Forelimb muscle (tissue), 1 donor: ENCODE data around the gene TMEM144. TPM values are rescaled to one million over a fixed set of nuclear protein-coding genes. Genes with fewer than 3 reads are reported as not detected.
"Not testable (repeated sequence)": the region's sequence is repeated elsewhere in the genome, so short reads cannot be mapped to it uniquely, and the experiment has no call there.

Experiments used
- DNase-seq: peaks from one replicate; pipeline ENCODE4 v3.0.0-alpha.2; 2013; ENCODE audit warnings: low read depth
- polyA plus RNA-seq: library from polyadenylated mRNA; unstranded; fragments of 120-200 nt; gene quantifications from one replicate; pipeline ENCODE4 v1.2.1, GENCODE V29; 2013; ENCODE audit not compliant: insufficient read length

Gene TMEM144
- polyA plus RNA-seq, 1 donor, result 2.9 TPM

- DNase-seq, result no peak
Measured at GRCh38 chr4:158190718-158191117, 19.6 kb upstream of the TMEM144 start.

DNA sequence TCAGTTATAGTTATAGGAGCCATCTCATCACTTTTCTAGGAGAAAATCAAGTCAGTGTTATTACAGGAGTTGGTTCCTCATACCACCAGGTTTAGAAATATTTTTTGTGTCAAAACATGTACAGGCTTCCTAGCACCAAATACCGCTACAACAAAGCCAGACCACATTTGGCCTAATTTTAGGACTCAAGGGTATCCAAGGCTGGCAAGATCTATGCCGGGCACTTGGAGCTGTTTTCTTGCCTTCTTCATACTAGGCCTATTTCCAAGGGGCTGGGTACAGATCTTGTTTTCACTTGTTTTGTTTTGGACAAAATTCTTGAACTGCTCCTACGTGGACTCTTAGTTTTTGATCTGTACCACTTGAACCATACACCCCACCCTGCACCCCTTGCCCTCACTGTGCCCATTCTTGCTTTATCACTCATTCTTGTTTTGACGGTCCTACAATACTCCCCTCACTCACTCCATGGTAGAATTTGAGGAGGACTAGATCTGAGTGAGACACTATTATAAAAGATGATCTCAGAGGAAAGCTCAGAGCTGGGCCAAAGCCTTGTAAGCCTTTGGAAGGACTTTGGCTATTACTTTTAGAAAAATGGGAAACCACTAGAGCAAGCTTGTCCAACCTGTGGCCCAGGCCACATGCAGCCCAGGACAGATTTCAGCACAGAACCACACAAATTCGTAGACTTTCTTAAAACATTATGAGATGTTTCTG is 17.7 kb upstream of the TMEM144 start:
- DNase-seq, result no peak

DNA sequence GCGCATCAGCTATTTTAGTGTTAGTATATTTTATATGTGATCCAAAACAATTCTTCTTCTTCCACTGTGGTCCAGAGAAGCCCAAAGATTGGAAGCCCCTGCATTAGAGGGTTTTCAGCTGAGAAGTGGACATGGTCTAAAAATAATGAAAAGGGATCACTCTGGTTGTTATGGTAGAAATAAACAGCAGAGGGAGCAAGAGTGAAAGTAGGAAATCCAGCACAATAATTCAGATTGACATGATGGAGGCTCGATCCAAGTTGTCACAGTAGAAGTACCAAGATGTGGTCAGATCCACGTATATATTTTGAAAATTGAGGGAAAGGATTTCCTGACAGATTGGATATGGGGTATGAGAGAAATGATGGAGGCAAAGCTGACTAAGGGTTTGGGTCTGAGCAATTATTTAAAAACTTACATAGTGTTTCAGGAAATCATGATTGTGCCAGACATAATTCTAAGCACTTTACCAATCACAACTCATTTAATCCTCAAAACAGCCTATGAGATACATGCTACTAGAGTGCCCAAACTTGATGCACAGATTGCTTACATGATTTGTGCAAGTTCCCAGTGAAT is 17.0 kb upstream of the TMEM144 start:
- no peak for DNase-seq

DNA sequence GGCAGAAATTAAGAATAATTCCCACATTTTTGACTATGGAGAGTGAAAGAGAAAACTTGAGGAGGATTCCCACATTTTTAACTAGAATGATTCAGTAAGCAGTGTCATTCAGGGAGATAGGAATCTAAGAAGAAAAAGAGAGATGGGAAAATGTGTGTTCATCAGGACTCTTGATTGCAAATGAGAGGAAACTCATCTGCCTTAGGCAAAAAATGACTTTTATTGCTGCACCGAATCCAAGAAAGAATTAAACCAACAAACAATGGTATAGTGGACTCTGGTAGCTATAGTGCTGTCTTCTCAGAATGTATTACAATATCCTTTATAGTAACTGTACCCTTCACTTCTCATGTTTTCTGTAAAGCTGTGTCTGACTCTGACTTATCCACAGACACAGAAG is 15.0 kb upstream of the TMEM144 start:
- no peak for DNase-seq

DNA sequence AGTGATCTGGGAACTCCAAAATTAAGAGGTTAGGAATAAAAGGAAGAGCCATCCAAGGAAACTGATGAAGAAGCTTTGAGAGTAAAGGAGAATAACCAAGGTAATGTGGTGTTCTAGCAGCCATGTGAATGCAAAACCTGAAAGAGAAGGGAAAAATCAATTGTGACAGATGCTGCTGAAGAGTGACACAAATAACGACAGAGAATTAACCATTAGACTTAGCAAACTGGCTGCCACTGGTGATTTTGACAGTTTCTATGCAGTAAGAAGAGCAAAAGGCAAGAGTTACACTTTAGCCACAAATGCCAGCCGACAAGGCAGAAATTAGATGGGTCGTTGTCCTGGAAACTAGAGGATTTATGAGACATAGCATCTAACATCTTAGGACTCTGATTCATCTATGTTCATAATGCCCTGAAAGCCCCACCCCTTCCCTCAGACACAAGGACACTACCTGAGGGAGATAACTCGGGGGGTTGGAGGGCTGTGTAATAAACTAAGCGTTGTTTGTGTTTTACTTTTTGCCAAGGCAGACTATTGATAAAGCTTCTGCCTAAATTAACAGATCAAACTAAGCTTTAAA is 13.0 kb upstream of the TMEM144 start:
- DNase-seq, result no peak

DNA sequence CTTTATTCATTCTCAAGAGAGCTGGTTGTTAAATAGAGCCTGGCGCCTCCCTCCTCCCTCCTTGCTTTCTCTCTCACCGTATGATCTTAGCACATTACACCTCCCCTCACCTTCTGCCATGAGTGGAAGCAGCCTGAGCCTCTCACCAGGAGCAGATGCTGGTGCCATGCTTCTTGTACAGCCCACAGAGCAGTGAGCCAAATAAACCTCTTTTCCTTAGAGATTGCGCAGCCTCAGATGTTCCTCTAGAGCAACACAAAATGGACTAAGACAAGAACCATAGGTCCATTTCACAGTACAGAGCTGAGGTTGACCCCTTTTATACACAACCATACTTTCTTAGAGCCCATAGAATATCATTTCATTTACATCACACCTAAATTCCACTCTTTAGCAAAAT is 10.1 kb upstream of the TMEM144 start:
- DNase-seq, result no peak

DNA sequence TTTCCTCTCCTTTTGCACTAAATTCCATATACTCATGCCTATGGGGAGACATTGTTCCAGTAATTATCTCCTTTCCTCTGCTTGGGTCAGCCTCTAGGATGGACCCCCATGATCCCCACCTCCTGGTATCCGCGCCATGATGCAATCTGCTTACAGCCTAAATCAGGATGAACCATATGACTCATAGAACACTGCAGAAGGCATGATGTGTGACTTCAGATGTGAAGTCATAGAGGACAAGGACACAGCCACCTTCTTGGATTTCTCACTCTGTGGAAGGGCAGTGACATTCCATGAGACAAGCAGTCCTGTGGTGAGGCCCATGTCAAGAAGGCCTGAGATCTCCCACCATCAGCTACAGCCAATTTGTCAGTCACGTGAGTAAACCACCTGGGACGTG is 9.0 kb upstream of the TMEM144 start:
- no peak for DNase-seq

- no peak for DNase-seq
Measured at GRCh38 chr4:158201876-158202275, 8.4 kb upstream of the TMEM144 start.

- no peak for DNase-seq
Measured at GRCh38 chr4:158202481-158202880, 7.8 kb upstream of the TMEM144 start.

DNA sequence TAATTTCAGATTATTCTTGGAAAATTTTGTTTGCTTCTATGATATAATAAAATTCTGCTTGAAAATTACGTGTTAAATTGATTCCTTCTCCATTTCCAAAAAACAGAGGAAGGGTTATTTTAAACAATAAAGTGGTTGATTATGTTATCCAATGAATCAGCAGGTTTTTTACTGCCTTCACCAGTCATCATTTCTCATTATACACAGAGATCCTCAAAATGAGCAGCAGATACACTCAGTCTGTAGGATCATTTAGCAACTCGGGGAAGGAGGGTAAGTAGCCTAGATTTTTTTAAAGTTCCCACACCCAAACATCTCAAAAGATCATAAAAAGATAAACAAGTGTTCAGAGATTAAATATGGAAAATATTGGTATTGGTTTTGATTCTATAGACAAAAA is 6.8 kb upstream of the TMEM144 start:
- no peak for DNase-seq

GRCh38 chr4:158203929-158204328 is 6.4 kb upstream of the TMEM144 start:
- no peak for DNase-seq

DNA sequence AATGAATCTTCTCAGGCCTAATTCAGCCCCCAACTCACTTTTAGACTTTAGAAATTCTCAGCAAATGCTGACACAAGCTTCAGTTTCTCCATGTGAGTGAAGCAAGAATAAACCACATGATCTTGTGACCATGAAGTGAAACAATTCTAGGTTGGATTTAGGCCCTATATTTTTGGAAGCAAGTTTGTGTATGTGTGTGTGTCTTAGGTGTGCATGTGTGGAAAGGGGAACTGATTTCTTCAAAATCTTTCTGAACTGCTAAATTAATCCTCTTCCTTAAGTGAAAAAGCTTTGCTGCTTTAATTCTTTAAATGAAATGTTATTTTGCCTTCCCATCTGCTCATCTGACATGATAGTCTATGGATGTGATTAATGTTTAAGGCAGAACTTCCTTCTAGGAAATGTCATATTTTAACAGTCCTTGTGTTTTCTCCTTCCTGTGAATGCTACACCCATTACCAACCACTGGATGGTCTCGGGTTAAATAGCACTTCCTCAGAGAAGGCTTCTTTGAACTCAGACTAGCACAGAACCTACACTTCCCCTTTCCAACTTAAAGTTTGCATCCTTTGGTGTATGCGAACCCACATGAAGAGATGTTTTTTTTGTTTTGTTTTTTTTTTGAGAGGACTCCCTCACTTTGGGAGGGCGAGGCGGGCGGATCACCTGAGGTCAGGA is 1.2 kb upstream of the TMEM144 start:
- DNase-seq, result no peak

- DNase-seq, result no peak
Measured at GRCh38 chr4:158211222-158211621, 936 bp downstream of the TMEM144 start.

GRCh38 chr4:158213466-158213865 is 3.2 kb downstream of the TMEM144 start:
- no peak for DNase-seq

- DNase-seq, result no peak
Measured at GRCh38 chr4:158214856-158215255, 4.6 kb downstream of the TMEM144 start.

DNA sequence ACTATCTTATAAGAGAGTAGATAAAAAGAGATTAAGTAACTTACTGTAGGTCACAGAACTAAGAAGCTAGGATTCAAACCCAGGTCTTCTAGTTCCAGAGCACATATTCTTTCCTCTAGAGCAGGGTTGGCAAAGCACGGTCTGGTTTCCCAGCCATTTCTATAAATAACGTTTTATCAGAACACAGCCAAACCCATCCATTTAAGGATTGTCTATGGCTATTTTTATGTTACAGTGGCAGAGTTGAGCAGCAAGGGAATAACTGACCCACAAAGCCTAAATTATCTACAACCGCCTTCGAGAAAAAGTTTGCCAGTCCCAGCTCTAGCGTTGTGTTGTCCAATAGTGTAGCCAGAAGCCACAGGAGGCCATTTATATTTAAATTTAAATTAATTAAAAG is 7.5 kb downstream of the TMEM144 start:
- DNase-seq, result no peak

GRCh38 chr4:158219623-158220022 is 9.3 kb downstream of the TMEM144 start:
- no peak for DNase-seq

DNA sequence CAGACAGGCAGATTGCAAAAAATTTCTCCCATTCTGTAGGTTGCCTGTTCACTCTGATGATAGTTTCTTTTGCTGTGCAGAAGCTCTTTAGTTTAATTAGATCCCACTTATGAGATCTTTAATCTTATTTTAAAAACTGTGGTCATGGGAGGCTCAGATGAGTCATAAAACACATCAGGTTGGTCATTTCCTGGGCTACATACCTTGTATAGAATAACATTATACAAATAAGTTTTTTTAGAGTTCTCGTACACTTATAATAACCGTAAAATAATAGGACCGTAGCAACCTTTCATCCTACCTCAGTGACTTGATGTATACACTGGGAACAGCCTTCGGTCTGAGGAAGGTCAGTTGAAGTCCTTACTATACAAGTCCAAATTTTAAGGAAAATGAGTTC is 14.0 kb downstream of the TMEM144 start:
- DNase-seq, result not testable (repeated sequence)

GRCh38 chr4:158224999-158225398 is 14.7 kb downstream of the TMEM144 start:
- not testable (repeated sequence) for DNase-seq

GRCh38 chr4:158227880-158228279 is 17.6 kb downstream of the TMEM144 start:
- not testable (repeated sequence) for DNase-seq

- DNase-seq, result not testable (repeated sequence)
Measured at GRCh38 chr4:158228399-158228798, 18.1 kb downstream of the TMEM144 start.

DNA sequence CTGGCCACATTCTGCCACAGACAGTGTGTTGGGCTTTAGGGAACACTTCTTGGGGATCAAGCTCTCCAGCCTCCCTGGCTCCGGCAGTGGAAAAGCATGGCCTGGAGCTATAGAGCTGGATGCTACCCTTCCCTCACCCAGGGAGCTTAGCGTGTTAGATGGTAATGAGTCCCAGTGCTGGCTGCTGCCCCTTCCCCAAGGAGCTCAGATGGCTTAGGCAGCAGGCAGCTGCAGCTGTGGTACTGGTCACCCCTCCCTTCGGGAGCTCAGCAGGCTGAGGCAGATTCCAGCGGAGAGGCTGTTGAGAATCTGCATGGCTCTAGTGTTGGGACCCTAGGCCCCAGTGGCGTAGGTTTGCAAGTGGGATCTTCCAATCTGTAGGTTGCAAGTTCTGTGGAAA is 19.5 kb downstream of the TMEM144 start:
- no peak for DNase-seq

DNA sequence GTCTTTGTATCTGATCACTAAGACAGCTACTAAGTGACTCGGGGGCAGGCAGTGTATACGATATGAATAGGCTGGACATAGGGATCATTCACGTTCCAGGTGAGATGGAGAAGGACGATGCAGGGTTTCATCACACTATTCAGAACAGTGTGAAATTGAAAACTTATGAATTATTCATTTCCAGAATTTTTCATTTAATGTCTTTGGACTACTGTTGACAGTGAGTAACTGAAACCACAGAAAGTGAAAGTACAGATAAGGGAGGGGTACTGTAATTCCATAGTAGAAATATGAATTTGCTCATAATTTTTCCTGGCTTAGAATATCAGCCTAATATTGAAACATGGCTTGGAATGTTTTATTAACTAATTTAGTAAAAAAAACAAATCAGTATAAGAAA is 24.4 kb downstream of the TMEM144 start:
- no peak for DNase-seq
